Measurements from ENCODE around the gene SSU72.

DNA sequence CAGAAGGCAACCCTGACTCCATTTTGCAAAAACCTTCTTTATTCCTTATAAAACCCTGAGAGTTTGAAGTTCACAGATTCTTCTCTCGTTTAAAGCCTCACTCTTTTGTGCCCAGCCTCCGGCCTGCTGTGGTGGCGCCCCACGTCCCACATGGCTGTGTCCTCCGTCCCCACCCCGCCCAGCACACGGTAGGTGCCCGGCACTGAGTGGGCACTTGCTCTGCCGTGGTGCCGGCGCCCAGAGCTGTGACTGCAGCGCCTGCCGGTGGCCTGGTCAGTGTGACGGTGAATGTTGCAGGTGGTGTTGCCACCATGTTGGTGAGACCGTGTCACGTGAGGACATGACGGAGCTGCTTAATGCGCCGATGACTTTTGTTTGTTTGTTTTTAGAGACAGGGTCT, 53.3 kb downstream of the SSU72 start:
- TF ChIP-seq YY1 (IDR thresholded peaks at IDR 0.05) (no peak), EGR1 (IDR thresholded peaks at IDR 0.05; ENCODE audit: low read depth in 2 of 2) (no peak), NR2F2 (IDR thresholded peaks at IDR 0.05) (no peak), MAX (IDR thresholded peaks at IDR 0.05) (no peak), TAF1 (conservative IDR thresholded peaks at IDR 0.05) (no peak), RAD21 (IDR thresholded peaks at IDR 0.05) (no peak)
- TF ChIP-seq, protein P1, sequence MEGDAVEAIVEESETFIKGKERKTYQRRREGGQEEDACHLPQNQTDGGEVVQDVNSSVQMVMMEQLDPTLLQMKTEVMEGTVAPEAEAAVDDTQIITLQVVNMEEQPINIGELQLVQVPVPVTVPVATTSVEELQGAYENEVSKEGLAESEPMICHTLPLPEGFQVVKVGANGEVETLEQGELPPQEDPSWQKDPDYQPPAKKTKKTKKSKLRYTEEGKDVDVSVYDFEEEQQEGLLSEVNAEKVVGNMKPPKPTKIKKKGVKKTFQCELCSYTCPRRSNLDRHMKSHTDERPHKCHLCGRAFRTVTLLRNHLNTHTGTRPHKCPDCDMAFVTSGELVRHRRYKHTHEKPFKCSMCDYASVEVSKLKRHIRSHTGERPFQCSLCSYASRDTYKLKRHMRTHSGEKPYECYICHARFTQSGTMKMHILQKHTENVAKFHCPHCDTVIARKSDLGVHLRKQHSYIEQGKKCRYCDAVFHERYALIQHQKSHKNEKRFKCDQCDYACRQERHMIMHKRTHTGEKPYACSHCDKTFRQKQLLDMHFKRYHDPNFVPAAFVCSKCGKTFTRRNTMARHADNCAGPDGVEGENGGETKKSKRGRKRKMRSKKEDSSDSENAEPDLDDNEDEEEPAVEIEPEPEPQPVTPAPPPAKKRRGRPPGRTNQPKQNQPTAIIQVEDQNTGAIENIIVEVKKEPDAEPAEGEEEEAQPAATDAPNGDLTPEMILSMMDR (IDR thresholded peaks at IDR 0.05; ENCODE audit: low read depth, low read length, missing input control), result no peak
- TF ChIP-seq, protein P2, sequence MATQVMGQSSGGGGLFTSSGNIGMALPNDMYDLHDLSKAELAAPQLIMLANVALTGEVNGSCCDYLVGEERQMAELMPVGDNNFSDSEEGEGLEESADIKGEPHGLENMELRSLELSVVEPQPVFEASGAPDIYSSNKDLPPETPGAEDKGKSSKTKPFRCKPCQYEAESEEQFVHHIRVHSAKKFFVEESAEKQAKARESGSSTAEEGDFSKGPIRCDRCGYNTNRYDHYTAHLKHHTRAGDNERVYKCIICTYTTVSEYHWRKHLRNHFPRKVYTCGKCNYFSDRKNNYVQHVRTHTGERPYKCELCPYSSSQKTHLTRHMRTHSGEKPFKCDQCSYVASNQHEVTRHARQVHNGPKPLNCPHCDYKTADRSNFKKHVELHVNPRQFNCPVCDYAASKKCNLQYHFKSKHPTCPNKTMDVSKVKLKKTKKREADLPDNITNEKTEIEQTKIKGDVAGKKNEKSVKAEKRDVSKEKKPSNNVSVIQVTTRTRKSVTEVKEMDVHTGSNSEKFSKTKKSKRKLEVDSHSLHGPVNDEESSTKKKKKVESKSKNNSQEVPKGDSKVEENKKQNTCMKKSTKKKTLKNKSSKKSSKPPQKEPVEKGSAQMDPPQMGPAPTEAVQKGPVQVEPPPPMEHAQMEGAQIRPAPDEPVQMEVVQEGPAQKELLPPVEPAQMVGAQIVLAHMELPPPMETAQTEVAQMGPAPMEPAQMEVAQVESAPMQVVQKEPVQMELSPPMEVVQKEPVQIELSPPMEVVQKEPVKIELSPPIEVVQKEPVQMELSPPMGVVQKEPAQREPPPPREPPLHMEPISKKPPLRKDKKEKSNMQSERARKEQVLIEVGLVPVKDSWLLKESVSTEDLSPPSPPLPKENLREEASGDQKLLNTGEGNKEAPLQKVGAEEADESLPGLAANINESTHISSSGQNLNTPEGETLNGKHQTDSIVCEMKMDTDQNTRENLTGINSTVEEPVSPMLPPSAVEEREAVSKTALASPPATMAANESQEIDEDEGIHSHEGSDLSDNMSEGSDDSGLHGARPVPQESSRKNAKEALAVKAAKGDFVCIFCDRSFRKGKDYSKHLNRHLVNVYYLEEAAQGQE (IDR thresholded peaks at IDR 0.05), result no peak

All from liver (tissue), 3 donors.